GM23248 (cell line): ENCODE measurements around the gene ZNF557. TPM values are rescaled to one million over a fixed set of nuclear protein-coding genes. Genes with fewer than 3 reads are reported as not detected.

Experiments
- DNase-seq: peaks from one replicate; pipeline ENCODE4 v3.0.0-alpha.2; 2015
- H2AFZ ChIP-seq: fragments of 200-600 bp; sonication (generic); 2 replicates; pipeline ENCODE4 v1.6.1; 2016; ENCODE audit warnings: antibody characterized with exemption
- H3F3A ChIP-seq: fragments of 200-600 bp; sonication (generic); 2 replicates; pipeline ENCODE4 v1.6.1; 2016; ENCODE audit warnings: mild to moderate bottlenecking, antibody characterized with exemption, mixed run types; ENCODE audit not compliant: insufficient read depth
- H3K27ac ChIP-seq: fragments of 200-600 bp; sonication (generic); 2 replicates; pipeline ENCODE4 v1.5.1; 2016; ENCODE audit warnings: mild to moderate bottlenecking
- H3K27me3 ChIP-seq: fragments of 200-600 bp; sonication (generic); replicated peaks from 2 replicates; pipeline ENCODE4 v1.6.1; 2016; ENCODE audit warnings: mild to moderate bottlenecking; ENCODE audit not compliant: insufficient read depth
- H3K36me3 ChIP-seq: fragments of 200-600 bp; sonication (generic); 2 replicates; pipeline ENCODE4 v1.6.1; 2016; ENCODE audit warnings: low read depth, mild to moderate bottlenecking
- H3K4me1 ChIP-seq: fragments of 200-600 bp; sonication (generic); 2 replicates; pipeline ENCODE4 v1.6.1; 2016; ENCODE audit warnings: mild to moderate bottlenecking; ENCODE audit not compliant: insufficient read depth
- H3K4me2 ChIP-seq: fragments of 200-600 bp; sonication (generic); one replicate; pipeline ENCODE4 v1.6.1; 2016; ENCODE audit warnings: mild to moderate bottlenecking; ENCODE audit not compliant: unreplicated experiment
- H3K4me3 ChIP-seq: fragments of 200-600 bp; sonication (generic); 2 replicates; pipeline ENCODE4 v1.5.1; 2016; ENCODE audit warnings: mild to moderate bottlenecking
- H3K79me2 ChIP-seq: fragments of 200-600 bp; sonication (generic); 2 replicates; pipeline ENCODE4 v1.6.1; 2016; ENCODE audit warnings: mild to moderate bottlenecking; ENCODE audit not compliant: insufficient read depth
- H3K9ac ChIP-seq: fragments of 200-600 bp; sonication (generic); 2 replicates; pipeline ENCODE4 v1.6.1; 2016; ENCODE audit warnings: mild to moderate bottlenecking
- H3K9me2 ChIP-seq: fragments of 200-600 bp; sonication (generic); 2 replicates; pipeline ENCODE4 v1.6.1; 2016; ENCODE audit warnings: mixed run types, mild to moderate bottlenecking, moderate library complexity; ENCODE audit not compliant: insufficient read depth
- H3K9me3 ChIP-seq: fragments of 200-600 bp; sonication (generic); one replicate; pipeline ENCODE4 v1.6.1; 2017; ENCODE audit warnings: low read depth
- H4K20me1 ChIP-seq: fragments of 200-600 bp; sonication (generic); 2 replicates; pipeline ENCODE4 v1.6.0; 2016; ENCODE audit not compliant: insufficient read depth
- EZH2 ChIP-seq: fragments of 200-600 bp; sonication (generic); IDR thresholded peaks from 2 replicates; pipeline ENCODE4 v1.6.1; 2018; ENCODE audit warnings: antibody characterized with exemption, mild to moderate bottlenecking; ENCODE audit not compliant: insufficient read depth, poor library complexity, severe bottlenecking
- EZH2phosphoT487 ChIP-seq: fragments of 200-600 bp; sonication (generic); IDR thresholded peaks from 2 replicates; pipeline ENCODE4 v1.6.1; 2018; ENCODE audit warnings: antibody characterized with exemption, moderate library complexity, mild to moderate bottlenecking, low read depth; ENCODE audit not compliant: insufficient read depth
- WGBS, 2 experiments: methylation state at CpG; one replicate each; pipeline ENCODE4 v1.1.6; 2015 to 2017; ENCODE audit warnings: low lambda C conversion rate in 2 of 2, low coverage in 1 of 2; ENCODE audit errors: missing lambda C conversion rate in 2 of 2; 5-methylcytosine and 5-hydroxymethylcytosine counted together
- in situ Hi-C: fragments of 300-500 bp; cut with MboI; formaldehyde crosslinking; loops from 2 replicates; pipeline ENCODE4 v1.15.0; 2020
- polyA plus RNA-seq: library from polyadenylated mRNA; unstranded; fragments of >200 nt; fragmentation: Nextera tagmentation; extraction: Ambion mirVana; gene quantifications from 2 replicates; pipeline ENCODE4 v1.2.1, GENCODE V29; 2016
- total RNA-seq: library from RNA; depleted of rRNA; stranded (reverse); fragments of >200 nt; shearing (Covaris generic); gene quantifications from 2 replicates; pipeline ENCODE4 v1.2.3, GENCODE V29; 2014

Gene ZNF557
- total and polyA plus RNA-seq, 2 experiments from 2014 or later: 4.6 to 9.4 TPM

- H3K4me3 ChIP-seq: no peak overlapping the region
- no peak overlapping the region for H3K9ac ChIP-seq
These were observed 47.7 kb downstream of the ZNF557 start for GRCh38 chr19:7117248-7117647.

GRCh38 chr19:7119582-7119981, 50.1 kb downstream of the ZNF557 start:
- H3K4me2 ChIP-seq: no peak overlapping the region
- H3K27me3 ChIP-seq: no peaks in the 10 kb centered on the region
- H3K27ac ChIP-seq: no peak overlapping the region
- no peak overlapping the region for H3K4me3 ChIP-seq
- H2AFZ ChIP-seq: no peak overlapping the region
- no peaks in the 10 kb centered on the region for H3K79me2 ChIP-seq
- DNase-seq: no peak
- H3K36me3 ChIP-seq: no peaks in the 10 kb centered on the region; the same call in 1 of the 2 replicates
- no peaks in the 10 kb centered on the region for H3F3A ChIP-seq
- no peak overlapping the region for H3K9ac ChIP-seq
- TF ChIP-seq EZH2 (no peak), EZH2phosphoT487 (no peak)
- H3K9me3 ChIP-seq: no peaks in the 10 kb centered on the region
- no peaks in the 10 kb centered on the region for H3K4me1 ChIP-seq
- in situ Hi-C loops: loop anchor here (25.0 kb wide), 1 partner anchor 218 kb away; the partner anchor contains the start of gene ARHGEF18
- H3K9me2 ChIP-seq: no peaks in the 10 kb centered on the region
- WGBS, 2 experiments: 90 to 94% methylated on average over 10 to 14 of the region's 14 CpGs
- H4K20me1 ChIP-seq: no peaks in the 10 kb centered on the region

More at GRCh38 chr19:7117248-7117647, 47.7 kb downstream of the ZNF557 start:
- no peak for DNase-seq
- no peaks in the 10 kb centered on the region for H3K9me3 ChIP-seq
- no peak for TF ChIP-seq EZH2
- no peak for TF ChIP-seq EZH2phosphoT487
- H3K27ac ChIP-seq: no peak overlapping the region
- 93% methylated on average over 11 of the region's 11 CpGs for WGBS, 2 experiments
- H2AFZ ChIP-seq: no peak overlapping the region
- H3F3A ChIP-seq: no peaks in the 10 kb centered on the region
- no peaks in the 10 kb centered on the region for H3K27me3 ChIP-seq
- H4K20me1 ChIP-seq: no peaks in the 10 kb centered on the region
- no peaks in the 10 kb centered on the region for H3K9me2 ChIP-seq
- no peak overlapping the region for H3K4me2 ChIP-seq
- in situ Hi-C loops: loop anchor here (25.0 kb wide), 1 partner anchor 220 kb away; the partner anchor contains the start of gene ARHGEF18
- H3K4me1 ChIP-seq: no peaks in the 10 kb centered on the region
- H3K36me3 ChIP-seq: no peaks in the 10 kb centered on the region; the same call in 1 of the 2 replicates
- no peaks in the 10 kb centered on the region for H3K79me2 ChIP-seq

GRCh38 chr19:7120499-7120898, 51.0 kb downstream of the ZNF557 start:
- no peak for DNase-seq
- no peaks in the 10 kb centered on the region for H3K9me3 ChIP-seq
- no peak overlapping the region for H3K4me2 ChIP-seq
- H2AFZ ChIP-seq: no peak overlapping the region
- H3K9ac ChIP-seq: no peak overlapping the region
- TF ChIP-seq EZH2: no peak
- no peak for TF ChIP-seq EZH2phosphoT487
- WGBS, 2 experiments: 89 to 92% methylated on average over 10 of the region's 10 CpGs
- no peaks in the 10 kb centered on the region for H3K4me1 ChIP-seq
- H3F3A ChIP-seq: no peaks in the 10 kb centered on the region
- no peak overlapping the region for H3K27ac ChIP-seq
- H4K20me1 ChIP-seq: no peaks in the 10 kb centered on the region
- no peaks in the 10 kb centered on the region for H3K27me3 ChIP-seq
- in situ Hi-C loops: loop anchor here (25.0 kb wide), 1 partner anchor 217 kb away; the partner anchor contains the start of gene ARHGEF18
- H3K79me2 ChIP-seq: no peaks in the 10 kb centered on the region
- H3K4me3 ChIP-seq: no peak overlapping the region
- H3K36me3 ChIP-seq: peaks cover 2% of the 10 kb centered on the region; the same call in 1 of the 2 replicates
- H3K9me2 ChIP-seq: no peaks in the 10 kb centered on the region

- in situ Hi-C loops: loop anchor here (25.0 kb wide), 1 partner anchor 215 kb away; the partner anchor contains the start of gene ARHGEF18
- no peak overlapping the region for H3K27ac ChIP-seq
- TF ChIP-seq EZH2 (no peak), EZH2phosphoT487 (no peak)
- H3K4me3 ChIP-seq: no peak overlapping the region
- no peaks in the 10 kb centered on the region for H3K79me2 ChIP-seq
- H4K20me1 ChIP-seq: no peaks in the 10 kb centered on the region
- H3K9ac ChIP-seq: no peak overlapping the region
- DNase-seq: no peak
- H3F3A ChIP-seq: no peaks in the 10 kb centered on the region
- peaks cover 19% of the 10 kb centered on the region; the same call in 1 of the 2 replicates for H3K36me3 ChIP-seq
- no peaks in the 10 kb centered on the region for H3K4me1 ChIP-seq
- H3K27me3 ChIP-seq: no peaks in the 10 kb centered on the region
- H3K9me3 ChIP-seq: no peaks in the 10 kb centered on the region
- WGBS, 2 experiments: 96 to 97% methylated on average over 14 to 16 of the region's 16 CpGs
- no peak overlapping the region for H2AFZ ChIP-seq
- no peak overlapping the region for H3K4me2 ChIP-seq
- H3K9me2 ChIP-seq: no peaks in the 10 kb centered on the region
These were observed 53.2 kb downstream of the ZNF557 start for GRCh38 chr19:7122701-7123100.
